ENCODE data around the gene ALDOA. TPM values are rescaled to one million over a fixed set of nuclear protein-coding genes. Genes with fewer than 3 reads are reported as not detected.

The ALDOA gene
- total and polyA plus RNA-seq, 9 of the 15 experiments (the other 6 are each of a cell fraction or from before 2014, with no cell fraction given) = 311 to 2,224 (median 1,293) TPM

DNA sequence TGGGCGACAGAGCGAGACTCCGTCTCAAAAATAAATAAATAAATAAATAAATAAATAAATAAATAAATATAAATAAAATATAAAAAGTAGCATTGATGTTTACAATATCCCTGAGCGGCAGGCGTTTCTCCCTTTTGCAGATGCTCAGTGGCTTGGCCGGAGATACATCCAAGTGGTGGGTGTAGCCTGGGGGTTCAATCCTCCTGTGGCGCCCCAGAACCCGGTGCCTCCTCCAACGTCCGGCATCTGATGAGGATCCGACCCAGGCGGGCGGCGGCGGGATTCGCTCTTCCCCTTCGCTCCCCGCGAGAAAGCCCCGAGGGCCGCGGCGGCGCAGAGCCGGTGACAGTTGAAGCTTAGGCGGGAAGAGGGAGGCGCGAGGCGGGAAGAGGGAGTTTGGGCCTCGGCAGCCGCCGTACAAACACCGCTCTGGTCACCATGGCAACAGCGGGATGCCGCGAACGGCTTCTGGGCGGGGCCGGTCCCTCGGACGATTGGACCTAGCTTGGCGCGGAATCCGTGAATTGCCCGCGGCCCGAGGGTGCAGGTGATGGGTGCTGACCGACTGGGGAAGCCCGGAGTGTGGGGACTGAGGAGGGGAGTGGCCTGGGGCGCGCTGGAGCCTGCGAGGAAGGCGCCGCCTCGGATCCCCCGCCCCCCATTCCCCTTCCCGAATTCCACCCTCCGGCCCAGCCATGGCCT is 12.7 kb upstream of the ALDOA start (continued):
- TF ChIP-seq, protein P1, sequence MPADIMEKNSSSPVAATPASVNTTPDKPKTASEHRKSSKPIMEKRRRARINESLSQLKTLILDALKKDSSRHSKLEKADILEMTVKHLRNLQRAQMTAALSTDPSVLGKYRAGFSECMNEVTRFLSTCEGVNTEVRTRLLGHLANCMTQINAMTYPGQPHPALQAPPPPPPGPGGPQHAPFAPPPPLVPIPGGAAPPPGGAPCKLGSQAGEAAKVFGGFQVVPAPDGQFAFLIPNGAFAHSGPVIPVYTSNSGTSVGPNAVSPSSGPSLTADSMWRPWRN (IDR thresholded peaks at IDR 0.05; ENCODE audit: low read depth) = no peak
- TF ChIP-seq SMAD3 (CRISPR knock-in tag; conservative IDR thresholded peaks at IDR 0.05) (no peak), CCAR2 (IDR thresholded peaks at IDR 0.05; ENCODE audit: low read depth, low read length) (no peak), SAP30 (IDR thresholded peaks at IDR 0.05; ENCODE audit: borderline replicate concordance, insufficient read depth, low read depth, low read length, poor library complexity, severe bottlenecking) (peak; percentile 87), ZNF79 (CRISPR knock-in tag; IDR thresholded peaks at IDR 0.05; ENCODE audit: low read depth) (no peak), ILF3 (IDR thresholded peaks at IDR 0.05; ENCODE audit: borderline replicate concordance) (no peak), NR4A1 (CRISPR knock-in tag; IDR thresholded peaks at IDR 0.05) (no peak), NR4A1 (tag; IDR thresholded peaks at IDR 0.05) (no peak), ZNF444 (CRISPR knock-in tag; IDR thresholded peaks at IDR 0.05) (no peak), XRCC3 (IDR thresholded peaks at IDR 0.05) (no peak), MCM5 (IDR thresholded peaks at IDR 0.05; ENCODE audit: low read depth) (no peak), SIRT6 (IDR thresholded peaks at IDR 0.05; ENCODE audit: low read depth, low read length) (no peak), MTA2 (IDR thresholded peaks at IDR 0.05; ENCODE audit: low read depth) (no peak), RBM34 (IDR thresholded peaks at IDR 0.05; ENCODE audit: borderline replicate concordance, insufficient read depth, low read length) (no peak), SMARCB1 (IDR thresholded peaks at IDR 0.05; ENCODE audit: insufficient read length, low read depth) (no peak), ZNF75A (CRISPR knock-in tag; IDR thresholded peaks at IDR 0.05) (no peak), CHD1 (IDR thresholded peaks at IDR 0.05; ENCODE audit: low read length) (no peak), SLC30A9 (CRISPR knock-in tag; IDR thresholded peaks at IDR 0.05) (no peak), ZNF780A (CRISPR knock-in tag; IDR thresholded peaks at IDR 0.05) (no peak), ARID2 (IDR thresholded peaks at IDR 0.05) (no peak), NFRKB (IDR thresholded peaks at IDR 0.05; ENCODE audit: low read depth) (no peak; the same call in 1 of the 2 replicates)
- TF ChIP-seq, protein P2, sequence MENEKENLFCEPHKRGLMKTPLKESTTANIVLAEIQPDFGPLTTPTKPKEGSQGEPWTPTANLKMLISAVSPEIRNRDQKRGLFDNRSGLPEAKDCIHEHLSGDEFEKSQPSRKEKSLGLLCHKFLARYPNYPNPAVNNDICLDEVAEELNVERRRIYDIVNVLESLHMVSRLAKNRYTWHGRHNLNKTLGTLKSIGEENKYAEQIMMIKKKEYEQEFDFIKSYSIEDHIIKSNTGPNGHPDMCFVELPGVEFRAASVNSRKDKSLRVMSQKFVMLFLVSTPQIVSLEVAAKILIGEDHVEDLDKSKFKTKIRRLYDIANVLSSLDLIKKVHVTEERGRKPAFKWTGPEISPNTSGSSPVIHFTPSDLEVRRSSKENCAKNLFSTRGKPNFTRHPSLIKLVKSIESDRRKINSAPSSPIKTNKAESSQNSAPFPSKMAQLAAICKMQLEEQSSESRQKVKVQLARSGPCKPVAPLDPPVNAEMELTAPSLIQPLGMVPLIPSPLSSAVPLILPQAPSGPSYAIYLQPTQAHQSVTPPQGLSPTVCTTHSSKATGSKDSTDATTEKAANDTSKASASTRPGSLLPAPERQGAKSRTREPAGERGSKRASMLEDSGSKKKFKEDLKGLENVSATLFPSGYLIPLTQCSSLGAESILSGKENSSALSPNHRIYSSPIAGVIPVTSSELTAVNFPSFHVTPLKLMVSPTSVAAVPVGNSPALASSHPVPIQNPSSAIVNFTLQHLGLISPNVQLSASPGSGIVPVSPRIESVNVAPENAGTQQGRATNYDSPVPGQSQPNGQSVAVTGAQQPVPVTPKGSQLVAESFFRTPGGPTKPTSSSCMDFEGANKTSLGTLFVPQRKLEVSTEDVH (IDR thresholded peaks at IDR 0.05; ENCODE audit: low read depth, partially characterized antibody) = peak; percentile 92
- TF ChIP-seq, protein P3, sequence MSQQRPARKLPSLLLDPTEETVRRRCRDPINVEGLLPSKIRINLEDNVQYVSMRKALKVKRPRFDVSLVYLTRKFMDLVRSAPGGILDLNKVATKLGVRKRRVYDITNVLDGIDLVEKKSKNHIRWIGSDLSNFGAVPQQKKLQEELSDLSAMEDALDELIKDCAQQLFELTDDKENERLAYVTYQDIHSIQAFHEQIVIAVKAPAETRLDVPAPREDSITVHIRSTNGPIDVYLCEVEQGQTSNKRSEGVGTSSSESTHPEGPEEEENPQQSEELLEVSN (IDR thresholded peaks at IDR 0.05; ENCODE audit: borderline replicate concordance in 1 of 2, extremely low read depth in 1 of 2, insufficient read depth in 1 of 2, insufficient read length in 1 of 2, low read depth in 1 of 2, low read length in 1 of 2, poor library complexity in 1 of 2, severe bottlenecking in 1 of 2) = peak; percentile 100
- TF ChIP-seq, protein P4, sequence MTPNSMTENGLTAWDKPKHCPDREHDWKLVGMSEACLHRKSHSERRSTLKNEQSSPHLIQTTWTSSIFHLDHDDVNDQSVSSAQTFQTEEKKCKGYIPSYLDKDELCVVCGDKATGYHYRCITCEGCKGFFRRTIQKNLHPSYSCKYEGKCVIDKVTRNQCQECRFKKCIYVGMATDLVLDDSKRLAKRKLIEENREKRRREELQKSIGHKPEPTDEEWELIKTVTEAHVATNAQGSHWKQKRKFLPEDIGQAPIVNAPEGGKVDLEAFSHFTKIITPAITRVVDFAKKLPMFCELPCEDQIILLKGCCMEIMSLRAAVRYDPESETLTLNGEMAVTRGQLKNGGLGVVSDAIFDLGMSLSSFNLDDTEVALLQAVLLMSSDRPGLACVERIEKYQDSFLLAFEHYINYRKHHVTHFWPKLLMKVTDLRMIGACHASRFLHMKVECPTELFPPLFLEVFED (CRISPR knock-in tag; conservative IDR thresholded peaks at IDR 0.05) = no peak

All from K562 (cell line).